Activated T-helper 1 cell treated with Interleukin-2 at 50 U/mL for 16 hours (primary cell): ENCODE results near the gene MEGF6.

ENCODE experiments used
- DNase-seq: peaks from one replicate; pipeline ENCODE4 v3.0.0-alpha.2; 2020; ENCODE audit warnings: low read depth

Gene MEGF6

DNA sequence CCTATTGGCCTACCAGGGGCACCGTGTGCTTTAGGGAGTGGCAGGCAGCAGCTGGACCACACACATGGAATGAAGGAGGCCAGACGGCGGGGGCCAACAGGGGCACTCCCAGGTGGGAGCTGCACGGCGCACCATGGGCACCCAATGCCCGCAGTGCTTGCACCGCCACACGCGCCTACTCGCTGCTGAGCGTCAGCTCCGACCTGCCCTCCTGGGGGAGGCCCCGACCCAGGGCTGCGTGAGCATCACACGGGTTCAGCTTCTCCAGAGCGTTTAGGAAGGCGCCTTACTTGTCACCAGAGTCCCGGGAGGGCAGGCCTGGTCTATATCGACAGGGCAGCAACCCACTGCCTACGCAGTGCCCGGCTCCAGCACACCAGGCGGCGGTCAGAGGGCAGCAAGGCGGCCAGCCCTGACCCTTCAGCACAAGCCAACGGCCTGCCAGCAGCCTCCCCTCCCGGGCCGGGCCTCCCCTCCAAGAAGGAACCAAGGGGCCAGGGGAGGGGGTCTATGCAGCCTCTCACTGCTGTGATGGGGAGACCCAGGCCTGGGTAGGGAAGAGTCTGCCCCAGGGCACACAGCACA, 91.9 kb downstream of the MEGF6 start:
- DNase-seq = no peak

- DNase-seq = no peak
These were observed 92.6 kb downstream of the MEGF6 start for GRCh38 chr1:3518756-3519155.

DNA sequence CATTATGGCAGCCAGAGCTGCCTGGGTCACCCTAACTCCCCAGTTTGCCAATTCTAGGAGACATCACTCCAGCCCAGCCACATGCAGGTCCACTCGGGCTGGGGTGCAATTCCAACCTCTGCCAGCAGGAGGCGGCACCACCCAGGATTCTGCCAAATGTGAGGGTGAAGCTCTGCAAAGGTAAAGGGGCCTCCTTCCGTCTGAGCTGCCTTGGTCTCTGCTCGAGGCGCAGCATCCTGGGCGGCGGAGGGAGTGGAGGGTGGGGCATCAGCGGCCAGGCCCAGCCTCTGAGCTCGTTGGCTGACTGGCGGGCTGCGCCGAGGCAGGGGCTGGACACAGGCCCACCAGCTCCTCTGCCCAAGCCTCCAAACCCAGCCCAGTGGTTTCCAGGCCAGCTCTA, 93.1 kb downstream of the MEGF6 start:
- DNase-seq = no peak

DNA sequence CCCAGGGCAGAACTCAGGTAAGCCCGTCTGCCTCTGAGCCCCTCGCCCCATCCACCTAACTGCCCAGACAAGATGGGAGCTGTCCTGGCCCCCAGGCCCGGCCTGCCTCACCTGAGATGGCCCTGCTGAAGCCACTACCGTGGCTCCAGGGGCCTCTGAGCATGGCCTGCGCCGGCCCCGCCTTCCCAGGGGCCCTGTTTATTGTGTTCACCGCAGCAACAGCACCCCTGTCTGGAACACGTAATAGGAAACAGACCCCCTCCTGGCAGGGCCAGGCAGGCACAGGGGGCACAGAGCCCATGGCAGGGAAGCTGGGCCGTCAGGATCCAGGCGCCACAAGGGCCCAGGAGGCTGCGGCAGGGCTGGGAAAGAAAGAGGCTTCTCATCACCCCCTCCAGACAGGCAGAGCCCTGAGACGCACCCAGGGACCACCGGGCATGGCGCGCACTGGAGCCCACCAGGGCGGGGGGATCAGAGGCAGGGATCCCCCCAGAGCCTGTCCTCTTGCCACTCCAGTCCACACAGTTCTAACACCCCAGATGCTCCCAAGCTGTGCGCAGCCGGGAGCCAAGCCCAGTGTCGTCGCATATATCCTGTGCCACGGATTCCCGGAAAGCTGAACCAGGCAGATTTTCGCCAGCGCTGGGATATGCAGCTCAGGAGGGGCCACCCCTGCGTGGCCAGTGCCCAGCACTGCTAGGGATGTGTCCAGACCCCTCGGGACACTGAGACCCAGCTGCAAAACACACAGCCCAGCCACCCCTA, 94.2 kb downstream of the MEGF6 start:
- DNase-seq = no peak

GRCh38 chr1:3516481-3516869, 94.8 kb downstream of the MEGF6 start:
- DNase-seq = no peak

DNA sequence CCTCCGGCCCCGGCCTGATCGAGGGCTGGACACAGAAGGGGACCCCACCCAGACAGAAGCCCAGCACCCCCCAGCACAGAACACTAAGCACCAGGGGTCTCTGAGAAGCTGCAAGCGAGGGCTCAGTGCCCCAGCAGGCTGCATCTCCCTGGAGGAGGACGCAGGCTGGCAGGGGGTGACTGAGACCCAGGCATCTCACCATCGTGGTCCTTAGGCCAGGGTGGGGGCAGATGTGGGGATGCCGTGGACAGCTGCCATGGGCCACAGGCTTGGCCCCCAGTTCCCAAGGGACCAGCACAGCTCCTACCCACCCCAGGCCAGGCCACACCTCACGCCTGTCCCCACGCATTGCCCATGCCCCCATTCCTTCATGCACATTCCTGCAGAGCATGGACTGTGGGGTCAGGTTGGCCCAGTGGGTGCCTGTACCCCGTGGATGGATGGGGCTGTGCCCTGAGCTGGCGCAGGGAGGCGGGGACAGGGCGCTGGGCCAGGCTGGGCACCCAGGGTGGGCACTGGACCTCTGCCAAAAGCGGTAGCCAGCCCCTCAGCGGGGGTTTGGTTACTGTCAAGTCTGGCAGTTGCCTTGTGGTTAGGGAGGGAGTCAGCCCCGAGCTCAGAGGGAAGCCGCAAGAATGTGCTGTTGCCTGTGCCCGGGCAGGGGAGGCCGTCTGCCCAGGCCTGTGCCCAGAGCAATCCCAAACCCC, 95.4 kb downstream of the MEGF6 start:
- no peak for DNase-seq

GRCh38 chr1:3515272-3515671, 96.0 kb downstream of the MEGF6 start:
- no peak for DNase-seq

DNA sequence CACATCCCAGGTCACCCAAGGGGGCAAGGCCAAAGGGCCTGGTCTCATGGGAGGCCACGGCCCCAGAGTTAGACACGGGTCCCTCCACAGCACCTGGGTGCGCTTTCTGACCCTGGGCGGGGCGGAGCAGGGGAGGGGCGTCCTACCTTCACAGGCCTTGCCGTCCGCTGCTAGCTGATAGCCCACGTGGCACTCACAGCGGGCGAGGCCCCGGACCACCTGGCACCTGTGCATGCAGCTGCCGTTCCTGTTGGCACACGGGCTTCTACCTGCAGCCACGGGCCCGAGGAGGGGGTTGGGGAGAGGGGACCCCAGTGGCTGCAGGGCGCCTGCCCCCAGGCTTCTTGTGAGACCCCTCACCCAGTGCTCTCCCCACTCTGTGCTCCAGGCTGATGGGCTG, 96.9 kb downstream of the MEGF6 start:
- no peak for DNase-seq

GRCh38 chr1:3511856-3512255, 99.5 kb downstream of the MEGF6 start:
- DNase-seq = no peak

DNA sequence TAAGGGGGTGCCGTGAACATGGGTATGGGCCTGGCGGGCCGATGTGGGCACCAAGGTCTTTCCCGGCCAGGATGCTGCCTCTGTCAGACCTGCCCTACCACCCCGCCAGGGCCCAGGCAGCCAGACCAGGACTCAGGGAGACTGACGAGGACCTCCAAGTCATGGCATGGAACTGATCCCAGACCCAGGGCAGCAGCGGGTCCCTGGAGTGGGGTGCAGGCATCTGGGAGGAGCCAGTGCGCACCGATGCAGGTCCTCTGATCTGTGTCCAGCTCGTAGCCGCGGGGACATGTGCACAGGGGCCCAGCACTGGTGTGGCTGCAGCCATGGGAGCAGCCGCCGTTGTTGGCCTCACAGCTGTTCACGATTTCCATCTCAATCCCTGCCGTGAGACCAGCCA, 100.0 kb downstream of the MEGF6 start:
- DNase-seq = no peak

DNA sequence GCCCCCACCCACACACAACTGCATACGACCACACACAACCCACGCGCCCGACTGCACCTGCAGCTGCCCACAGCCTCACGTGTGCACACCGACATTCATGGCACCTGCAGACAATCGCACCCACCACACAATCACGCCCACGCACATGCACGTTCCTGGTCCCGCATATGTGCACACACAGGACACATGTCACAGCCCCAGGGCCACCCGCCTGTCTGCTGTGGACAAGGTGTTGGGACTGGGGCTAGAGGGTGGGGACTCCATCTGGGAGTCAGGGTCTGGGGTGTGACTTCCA, 100.4 kb downstream of the MEGF6 start:
- no peak for DNase-seq

DNA sequence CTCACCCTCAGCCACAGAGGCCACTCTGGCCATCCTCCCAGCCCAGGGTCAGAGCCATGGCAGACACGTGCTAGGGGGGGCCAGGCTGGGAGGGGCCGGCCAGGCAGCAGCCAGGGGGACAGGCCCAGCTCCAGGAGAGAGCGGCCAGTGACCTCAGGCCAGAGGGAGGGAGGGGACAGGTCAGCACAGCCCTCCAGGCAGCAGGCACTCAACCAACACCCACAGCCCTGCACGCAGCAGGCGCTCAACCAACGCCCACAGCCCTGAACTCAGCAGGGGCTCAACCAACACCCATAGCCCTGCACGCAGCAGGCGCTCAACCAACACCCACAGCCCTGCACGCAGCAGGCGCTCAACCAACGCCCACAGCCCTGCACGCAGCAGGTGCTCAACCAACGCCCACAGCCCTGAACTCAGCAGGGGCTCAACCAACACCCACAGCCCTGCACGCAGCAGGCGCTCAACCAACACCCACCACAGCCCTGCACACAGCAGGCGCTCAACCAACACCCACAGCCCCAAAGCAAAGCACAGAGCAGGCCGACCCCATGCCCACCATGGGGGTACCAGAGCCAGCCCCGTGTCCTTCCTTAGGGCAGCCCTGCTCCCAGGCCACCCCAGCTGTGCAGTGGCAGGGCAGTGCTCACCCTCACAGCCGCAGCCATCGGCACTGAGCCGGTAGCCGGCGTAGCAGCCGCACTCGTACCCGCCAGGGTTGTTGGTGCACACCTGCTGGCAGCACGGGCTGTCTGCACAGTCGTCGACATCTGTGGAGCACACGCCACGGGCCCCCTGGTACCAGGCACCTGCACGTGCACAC, 101.0 kb downstream of the MEGF6 start:
- DNase-seq = no peak

DNA sequence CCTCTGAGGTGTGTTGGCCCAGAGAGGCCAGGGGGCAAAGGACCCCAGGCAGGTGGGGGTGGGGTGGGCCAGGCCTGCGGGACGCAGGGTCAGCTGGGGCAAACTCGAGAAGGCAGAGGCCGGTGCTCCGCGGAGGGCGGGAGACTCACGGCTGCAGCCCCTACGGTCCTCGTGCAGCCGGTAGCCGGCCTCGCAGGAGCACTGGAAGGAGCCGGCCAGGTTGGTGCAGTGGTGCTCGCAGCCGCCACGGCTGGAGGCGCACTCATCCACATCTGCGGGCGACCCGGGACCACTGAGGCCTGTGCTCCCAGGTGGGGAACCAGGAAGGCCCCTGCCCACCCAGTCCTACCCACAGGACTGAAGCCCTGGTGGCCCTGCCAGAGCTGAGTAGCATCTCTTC, 101.6 kb downstream of the MEGF6 start:
- DNase-seq = no peak

DNA sequence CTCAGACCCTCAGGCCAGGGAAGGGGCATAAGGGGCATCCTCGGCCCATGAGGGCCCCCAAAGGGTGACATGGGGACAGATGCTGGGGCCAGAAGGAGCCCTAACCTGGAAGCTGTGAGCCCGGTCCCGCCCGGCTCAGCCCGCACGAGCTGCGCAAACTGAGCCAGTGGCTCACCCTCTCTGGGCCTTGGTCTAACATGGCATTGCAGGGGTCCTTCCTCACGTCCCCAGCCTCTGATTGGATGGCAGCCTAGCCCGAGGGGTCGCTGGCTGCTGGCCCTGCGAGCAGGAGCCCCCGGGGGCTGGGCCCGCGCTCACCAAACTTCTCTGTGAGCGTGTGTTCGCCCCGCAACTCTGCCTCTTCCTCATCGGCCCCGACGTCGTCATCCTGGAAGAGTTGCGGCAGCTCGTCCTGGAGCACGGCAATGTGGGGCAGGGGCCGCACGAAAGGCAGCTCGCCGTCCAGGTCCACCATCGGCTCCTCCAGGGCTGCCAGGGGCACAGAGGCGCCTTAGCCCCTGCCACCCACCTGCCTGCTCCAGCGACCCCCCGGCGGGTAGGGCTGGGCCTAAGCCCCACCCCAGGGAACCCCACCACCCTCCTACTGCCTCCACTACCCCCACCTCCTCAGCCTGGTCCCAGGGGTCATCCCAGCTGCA, 102.4 kb downstream of the MEGF6 start:
- no peak for DNase-seq

DNA sequence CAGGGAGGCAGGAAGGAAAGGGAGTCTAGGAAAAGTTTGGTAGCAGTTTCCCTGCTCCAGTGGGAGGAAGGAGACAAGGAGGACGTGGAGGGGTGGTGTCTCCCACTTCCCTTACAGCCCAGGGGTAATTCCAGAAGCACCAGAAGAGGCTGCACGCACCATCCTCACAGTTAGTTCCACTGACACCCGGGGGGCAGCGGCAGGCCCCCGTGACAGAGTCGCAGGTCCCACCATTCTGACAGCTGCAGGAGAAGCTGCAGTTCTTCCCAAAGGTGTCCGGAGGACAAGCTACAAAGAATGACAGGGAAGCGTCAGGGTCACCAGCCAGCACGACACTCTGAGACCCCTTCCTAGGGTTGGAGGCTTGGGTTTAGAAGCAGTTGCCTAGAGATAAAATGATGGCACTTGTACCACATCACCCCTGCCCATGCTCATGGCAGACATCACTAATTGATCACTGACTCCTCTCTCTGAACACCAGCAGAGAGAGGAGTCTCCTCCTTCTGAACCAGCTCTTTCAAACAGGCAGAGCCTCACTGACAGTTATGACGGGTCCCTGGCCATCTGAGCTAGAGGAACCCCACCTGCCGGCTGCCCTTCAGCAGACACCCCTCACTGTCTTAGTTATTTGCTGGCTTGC, 103.6 kb downstream of the MEGF6 start:
- no peak for DNase-seq

- DNase-seq = no peak
These were observed 104.4 kb downstream of the MEGF6 start for GRCh38 chr1:3506943-3507342.

GRCh38 chr1:3506041-3506440, 105.3 kb downstream of the MEGF6 start:
- no peak for DNase-seq

DNA sequence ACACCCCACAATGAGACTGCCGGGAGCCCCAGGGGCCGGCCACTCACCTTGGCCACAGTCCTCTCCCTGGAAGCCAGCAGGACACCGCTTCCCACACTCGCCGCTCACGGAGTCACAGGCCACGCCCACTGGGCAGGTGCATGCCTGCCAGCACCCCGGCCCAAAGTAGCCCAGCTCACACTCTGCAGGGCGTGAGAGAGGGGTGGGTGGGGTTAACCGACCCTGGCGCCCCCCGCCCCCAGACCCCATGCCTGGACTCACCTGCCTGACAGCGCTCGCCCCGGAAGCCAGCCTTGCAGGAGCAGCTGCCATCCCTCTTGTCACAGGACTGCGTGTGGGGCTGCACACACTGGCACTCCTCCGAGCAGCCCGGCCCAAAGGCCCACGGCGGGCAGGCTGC, 106.1 kb downstream of the MEGF6 start:
- DNase-seq = no peak

DNA sequence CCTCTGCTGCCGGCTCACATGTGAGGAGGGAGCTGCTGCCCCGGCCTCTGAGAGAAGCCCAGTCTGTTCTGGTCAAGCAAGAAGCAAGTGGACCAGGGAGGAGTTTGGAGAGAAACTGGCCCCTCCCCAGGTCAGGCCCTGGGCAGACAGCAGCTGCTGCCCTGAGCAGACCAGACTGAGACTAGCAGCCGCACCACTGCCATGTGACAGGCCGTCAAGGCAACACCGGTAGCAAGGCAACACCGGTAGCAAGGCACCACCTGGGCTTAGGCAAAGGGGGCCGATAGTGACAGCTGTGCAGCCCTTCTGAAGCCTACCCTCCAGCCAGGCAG, 106.5 kb downstream of the MEGF6 start:
- no peak for DNase-seq

- DNase-seq = no peak
These were observed 107.0 kb downstream of the MEGF6 start for GRCh38 chr1:3504151-3504821.

DNA sequence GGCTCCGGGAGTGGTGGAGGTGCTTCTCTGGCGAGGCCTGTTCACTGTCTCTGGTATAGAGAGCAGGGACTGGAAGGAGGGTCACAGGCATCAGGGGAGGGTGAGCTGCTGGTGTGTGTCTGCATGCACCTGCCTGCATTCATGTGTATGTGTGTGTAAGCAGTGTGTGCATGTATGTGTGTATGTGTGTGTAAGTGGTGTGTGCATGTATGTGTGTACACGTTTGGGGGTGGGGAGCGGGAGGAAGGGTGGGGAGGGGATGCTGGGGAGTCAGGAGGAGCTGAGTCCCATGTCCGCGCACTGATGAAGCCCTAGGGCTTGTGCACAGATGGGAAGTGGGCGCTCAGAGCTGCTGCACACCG, 107.8 kb downstream of the MEGF6 start:
- DNase-seq = no peak
